GM19463 (cell line): ENCODE measurements around the gene INSM1.

Source experiments
- ATAC-seq: cut with Tn5 transposase; IDR thresholded peaks from one replicate; pipeline ENCODE4 v1.9.1; 2021; ENCODE audit warnings: mild to moderate bottlenecking, moderate library complexity; ENCODE audit not compliant: unreplicated experiment

INSM1 gene

GRCh38 chr20:20393207-20394120 lies 25.6 kb downstream of the INSM1 start:
- ATAC-seq = no peak

GRCh38 chr20:20395087-20395486 lies 27.2 kb downstream of the INSM1 start:
- ATAC-seq = no peak

GRCh38 chr20:20395903-20396568 lies 28.1 kb downstream of the INSM1 start:
- ATAC-seq = no peak

GRCh38 chr20:20396794-20397193 lies 28.9 kb downstream of the INSM1 start:
- no peak for ATAC-seq

- no peak for ATAC-seq
These were observed 30.2 kb downstream of the INSM1 start for GRCh38 chr20:20398123-20398522.

GRCh38 chr20:20399531-20400500 lies 31.9 kb downstream of the INSM1 start:
- ATAC-seq = no peak

GRCh38 chr20:20401991-20402390 lies 34.1 kb downstream of the INSM1 start:
- ATAC-seq = no peak

- ATAC-seq = no peak
These were observed 36.7 kb downstream of the INSM1 start for GRCh38 chr20:20404633-20405032.

GRCh38 chr20:20405623-20406022 lies 37.7 kb downstream of the INSM1 start:
- no peak for ATAC-seq

GRCh38 chr20:20406306-20406705 lies 38.4 kb downstream of the INSM1 start:
- ATAC-seq = no peak

- no peak for ATAC-seq
These were observed 40.2 kb downstream of the INSM1 start for GRCh38 chr20:20407891-20408805.

GRCh38 chr20:20409331-20409730 lies 41.4 kb downstream of the INSM1 start:
- no peak for ATAC-seq

- ATAC-seq = no peak
These were observed 42.8 kb downstream of the INSM1 start for GRCh38 chr20:20410678-20411077.

GRCh38 chr20:20411402-20411801 lies 43.5 kb downstream of the INSM1 start:
- no peak for ATAC-seq

GRCh38 chr20:20411836-20412235 lies 43.9 kb downstream of the INSM1 start:
- no peak for ATAC-seq

- ATAC-seq = no peak
These were observed 44.8 kb downstream of the INSM1 start for GRCh38 chr20:20412750-20413149.

- ATAC-seq = no peak
These were observed 45.9 kb downstream of the INSM1 start for GRCh38 chr20:20413810-20414281.

GRCh38 chr20:20414640-20415220 lies 46.8 kb downstream of the INSM1 start:
- ATAC-seq = no peak

- ATAC-seq = no peak
These were observed 47.4 kb downstream of the INSM1 start for GRCh38 chr20:20415321-20415720.
